ENCODE measurements around the gene AKR1C2.
"Not testable (repeated sequence)": the region's sequence is repeated elsewhere in the genome, so short reads cannot be mapped to it uniquely, and the experiment has no call there.

DNA sequence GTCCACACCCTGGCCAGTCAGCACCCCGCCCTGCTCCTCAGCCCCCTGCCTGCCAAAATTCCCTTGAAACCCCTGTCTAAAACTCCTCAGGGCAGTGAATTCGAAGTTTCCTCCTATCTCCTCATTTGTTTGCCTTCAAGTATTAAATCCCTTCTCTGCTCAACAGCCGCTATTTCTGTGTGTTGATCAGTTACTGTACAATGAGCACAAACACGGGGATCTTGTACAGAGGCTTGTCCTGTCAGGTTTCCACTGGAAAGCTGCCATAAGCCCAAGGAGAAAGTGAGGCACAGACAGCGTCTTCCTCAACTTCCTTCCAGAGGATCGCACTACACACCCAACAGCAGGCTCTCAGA lies 63.6 kb downstream of the AKR1C2 start:
- TF ChIP-seq, protein P1, sequence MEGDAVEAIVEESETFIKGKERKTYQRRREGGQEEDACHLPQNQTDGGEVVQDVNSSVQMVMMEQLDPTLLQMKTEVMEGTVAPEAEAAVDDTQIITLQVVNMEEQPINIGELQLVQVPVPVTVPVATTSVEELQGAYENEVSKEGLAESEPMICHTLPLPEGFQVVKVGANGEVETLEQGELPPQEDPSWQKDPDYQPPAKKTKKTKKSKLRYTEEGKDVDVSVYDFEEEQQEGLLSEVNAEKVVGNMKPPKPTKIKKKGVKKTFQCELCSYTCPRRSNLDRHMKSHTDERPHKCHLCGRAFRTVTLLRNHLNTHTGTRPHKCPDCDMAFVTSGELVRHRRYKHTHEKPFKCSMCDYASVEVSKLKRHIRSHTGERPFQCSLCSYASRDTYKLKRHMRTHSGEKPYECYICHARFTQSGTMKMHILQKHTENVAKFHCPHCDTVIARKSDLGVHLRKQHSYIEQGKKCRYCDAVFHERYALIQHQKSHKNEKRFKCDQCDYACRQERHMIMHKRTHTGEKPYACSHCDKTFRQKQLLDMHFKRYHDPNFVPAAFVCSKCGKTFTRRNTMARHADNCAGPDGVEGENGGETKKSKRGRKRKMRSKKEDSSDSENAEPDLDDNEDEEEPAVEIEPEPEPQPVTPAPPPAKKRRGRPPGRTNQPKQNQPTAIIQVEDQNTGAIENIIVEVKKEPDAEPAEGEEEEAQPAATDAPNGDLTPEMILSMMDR (IDR thresholded peaks at IDR 0.05) = not testable (repeated sequence)
- not testable (repeated sequence) for TF ChIP-seq EP300 (IDR thresholded peaks at IDR 0.05; ENCODE audit: low read depth); POLR2AphosphoS5 (IDR thresholded peaks at IDR 0.05)

Data from transverse colon (tissue), 4 donors.